BLaER1 treated with 17β-estradiol and CSF1 and Interleukin-3, amounts not matched to agents 10 nM and 100 nM (cell line): Measurements from ENCODE around the gene OPN3.

Experiments used
- H3K27ac ChIP-seq, 11 experiments: shearing (Covaris generic); formaldehyde crosslinking; 2 replicates each; pipeline ENCODE4 v1.8.1; 2022
- H3K27me3 ChIP-seq, 11 experiments: shearing (Covaris generic); formaldehyde crosslinking; 2 replicates each; pipeline ENCODE4 v1.8.1; 2022
- H3K36me3 ChIP-seq, 11 experiments: shearing (Covaris generic); formaldehyde crosslinking; 2 replicates each; pipeline ENCODE4 v1.8.1; 2022
- H3K4me1 ChIP-seq, 10 experiments: shearing (Covaris generic); formaldehyde crosslinking; 2 replicates each; pipeline ENCODE4 v1.8.1; 2022
- H3K4me2 ChIP-seq, 11 experiments: shearing (Covaris generic); formaldehyde crosslinking; 2 replicates each; pipeline ENCODE4 v1.8.1; 2022
- H3K4me3 ChIP-seq, 10 experiments: shearing (Covaris generic); formaldehyde crosslinking; 2 replicates each; pipeline ENCODE4 v1.8.1; 2022
- H3K9ac ChIP-seq, 11 experiments: shearing (Covaris generic); formaldehyde crosslinking; 2 replicates each; pipeline ENCODE4 v1.8.1; 2022
- H3K9me3 ChIP-seq, 11 experiments: shearing (Covaris generic); formaldehyde crosslinking; replicated peaks in 1 of 11; 2 replicates each; pipeline ENCODE4 v1.8.1; 2022
- H4K20me1 ChIP-seq, 11 experiments: shearing (Covaris generic); formaldehyde crosslinking; 2 replicates each; pipeline ENCODE4 v1.8.1; 2022
- Cebpa-rat ChIP-seq, 11 experiments: shearing (Covaris generic); IDR thresholded peaks; 2 replicates each; pipeline ENCODE4 v1.8.1; 2022

The OPN3 gene

DNA sequence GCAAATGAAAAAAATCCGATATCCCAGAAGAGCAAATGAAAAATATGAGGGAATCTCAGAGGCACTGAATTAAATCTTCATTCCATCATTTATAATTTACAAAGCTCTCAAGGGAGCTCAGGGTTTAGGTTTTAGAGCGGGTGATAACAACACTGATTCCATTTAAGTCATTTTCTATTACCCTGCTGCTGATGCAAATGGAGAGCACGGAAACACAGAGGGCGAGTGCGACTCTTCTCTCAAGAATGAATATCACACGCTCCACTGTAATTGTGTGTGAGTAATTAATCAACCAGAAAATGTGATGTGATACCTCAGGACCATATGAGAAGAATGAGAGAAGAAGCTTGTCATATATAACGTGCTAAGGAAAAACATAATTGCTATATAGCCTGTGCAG, 22.7 kb downstream of the OPN3 start:
- H3K9ac ChIP-seq: no peak overlapping the region
- H3K27ac ChIP-seq: no peak overlapping the region
- H3K4me1 ChIP-seq: peaks cover 0 to 12% (median 7%) of the 10 kb centered on the region in 10 experiments; a peak in 15 of 20 replicates
- no peaks in the 10 kb centered on the region for H3K27me3 ChIP-seq
- H3K4me2 ChIP-seq: no peak overlapping the region
- no peaks in the 10 kb centered on the region for H4K20me1 ChIP-seq
- no peak overlapping the region for H3K4me3 ChIP-seq
- no peaks in the 10 kb centered on the region for H3K9me3 ChIP-seq
- H3K36me3 ChIP-seq: peaks cover 2 to 29% (median 10%) of the 10 kb centered on the region in 11 experiments; a peak in 12 of 22 replicates
- no peak for TF ChIP-seq Cebpa-rat (IDR thresholded peaks at IDR 0.05)

DNA sequence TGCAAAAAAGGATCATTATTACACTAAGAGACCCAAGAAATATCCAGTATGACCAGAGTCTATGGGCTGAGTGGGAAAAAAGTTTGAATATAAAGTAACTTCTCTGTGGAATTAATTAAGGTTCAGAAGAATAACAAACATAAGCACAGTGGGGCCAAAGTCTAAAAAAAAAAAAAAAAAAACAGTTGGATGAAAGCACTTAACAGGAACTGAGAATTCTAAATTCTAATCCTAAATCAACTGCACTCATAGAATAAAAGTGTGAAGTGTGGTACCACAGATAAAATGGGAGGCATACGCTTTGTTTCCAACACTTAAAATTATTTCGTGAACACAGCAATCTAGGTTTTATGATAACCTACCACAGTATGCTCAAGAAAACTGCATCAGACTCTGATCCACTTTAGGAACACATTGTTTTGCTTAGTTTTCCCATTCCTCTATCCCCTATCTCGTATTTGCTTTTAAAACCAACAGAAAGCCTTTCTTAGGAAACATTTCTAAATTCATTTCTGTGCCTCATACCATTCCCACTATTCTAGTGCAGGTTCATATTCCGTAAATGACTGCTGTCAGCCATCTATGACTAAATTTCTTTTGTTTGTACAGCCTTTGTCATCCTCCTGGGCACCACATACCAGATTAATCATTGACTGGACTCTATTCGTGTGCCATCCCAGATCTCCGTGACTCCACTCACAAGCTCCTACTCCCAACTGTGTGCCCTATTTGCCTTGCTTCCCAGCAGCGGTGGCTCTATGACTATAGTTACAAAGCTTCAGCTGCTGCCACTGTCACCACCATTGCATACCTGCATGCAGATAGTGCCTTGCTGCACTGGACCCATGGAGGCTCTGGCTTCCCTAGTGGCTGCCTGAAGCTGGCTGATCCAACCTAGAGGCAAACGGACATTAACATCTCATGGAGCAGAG, 24.9 kb downstream of the OPN3 start:
- H3K4me1 ChIP-seq: peaks cover 0 to 30% (median 21%) of the 10 kb centered on the region in 10 experiments; a peak in 16 of 20 replicates

GRCh38 chr1:241614572-241614971, 25.6 kb downstream of the OPN3 start:
- Histone ChIP-seq H3K4me1 (peaks cover 0 to 30% (median 21%) of the 10 kb centered on the region in 10 experiments; a peak in 16 of 20 replicates), H3K4me3 (no peak overlapping the region), H3K9me3 (no peaks in the 10 kb centered on the region), H3K36me3 (peaks cover 0 to 31% (median 4%) of the 10 kb centered on the region in 11 experiments; a peak in 10 of 22 replicates), H3K9ac (no peak overlapping the region), H3K27ac (no peak overlapping the region), H3K4me2 (no peak overlapping the region), H4K20me1 (peaks cover 0 to 1% (median 0%) of the 10 kb centered on the region in 11 experiments; a peak in 1 of 22 replicates), H3K27me3 (no peaks in the 10 kb centered on the region)
- no peak for TF ChIP-seq Cebpa-rat (IDR thresholded peaks at IDR 0.05)

More for the DNA sequence above, 24.9 kb downstream of the OPN3 start:
- H3K36me3 ChIP-seq: peaks cover 0 to 28% (median 4%) of the 10 kb centered on the region in 11 experiments; a peak in 10 of 22 replicates
- H3K4me2 ChIP-seq: no peak overlapping the region
- no peaks in the 10 kb centered on the region for H3K27me3 ChIP-seq
- H3K9ac ChIP-seq: no peak overlapping the region
- no peak overlapping the region for H3K27ac ChIP-seq
- H3K4me3 ChIP-seq: no peak overlapping the region
- no peaks in the 10 kb centered on the region for H3K9me3 ChIP-seq
- TF ChIP-seq Cebpa-rat (IDR thresholded peaks at IDR 0.05): no peak
- H4K20me1 ChIP-seq: no peaks in the 10 kb centered on the region; a peak in 1 of 22 replicates

- Histone ChIP-seq H4K20me1 (peaks cover 0 to 5% (median 0%) of the 10 kb centered on the region in 11 experiments; a peak in 1 of 22 replicates), H3K4me3 (no peak overlapping the region), H3K4me1 (peaks cover 0 to 30% (median 21%) of the 10 kb centered on the region in 10 experiments; a peak in 16 of 20 replicates), H3K27me3 (no peaks in the 10 kb centered on the region), H3K36me3 (peaks cover 0 to 31% (median 4%) of the 10 kb centered on the region in 11 experiments; a peak in 9 of 22 replicates), H3K27ac (no peak overlapping the region), H3K9ac (no peak overlapping the region), H3K9me3 (no peaks in the 10 kb centered on the region), H3K4me2 (no peak overlapping the region)
- no peak for TF ChIP-seq Cebpa-rat (IDR thresholded peaks at IDR 0.05)
Observed at GRCh38 chr1:241614144-241614543, 26.0 kb downstream of the OPN3 start.

GRCh38 chr1:241612533-241613477, 27.4 kb downstream of the OPN3 start:
- no peak overlapping the region for H3K9ac ChIP-seq
- no peak for TF ChIP-seq Cebpa-rat (IDR thresholded peaks at IDR 0.05)
- H3K4me1 ChIP-seq: peaks cover 0 to 40% (median 21%) of the 10 kb centered on the region in 10 experiments; a peak in 16 of 20 replicates
- H4K20me1 ChIP-seq: peaks cover 0 to 11% (median 0%) of the 10 kb centered on the region in 11 experiments; a peak in 1 of 22 replicates
- peak overlapping the region in 9 of 11 experiments; percentile 14 to 67 (median 51); a peak in 17 of 22 replicates for H3K4me2 ChIP-seq
- H3K27ac ChIP-seq: peak overlapping the region in 6 of 11 experiments; percentile 10 to 55 (median 38); a peak in 8 of 22 replicates
- H3K36me3 ChIP-seq: peaks cover 0 to 21% (median 0%) of the 10 kb centered on the region in 11 experiments; a peak in 7 of 22 replicates
- H3K27me3 ChIP-seq: no peaks in the 10 kb centered on the region
- no peak overlapping the region for H3K4me3 ChIP-seq
- H3K9me3 ChIP-seq: no peaks in the 10 kb centered on the region

DNA sequence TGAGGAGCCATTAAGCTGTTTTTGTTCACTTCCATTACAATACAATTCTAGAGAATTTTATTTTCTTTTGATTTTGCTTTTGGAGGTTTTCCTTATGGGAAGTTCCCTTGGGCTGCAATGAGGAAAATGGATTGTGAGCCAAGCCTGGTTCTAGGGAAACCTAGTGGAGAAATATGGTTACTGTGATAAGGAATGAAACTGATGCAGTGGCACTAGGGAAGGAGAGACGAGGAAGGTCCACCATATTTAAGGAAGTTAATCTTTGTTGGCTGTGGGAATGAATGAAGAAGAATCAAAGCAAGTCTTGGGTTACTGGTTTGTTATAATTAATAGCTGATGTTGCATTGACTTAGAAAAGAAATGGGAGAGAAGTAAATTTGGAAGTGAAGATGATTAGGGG, 28.4 kb downstream of the OPN3 start:
- Histone ChIP-seq H3K27ac (peak overlapping the region in 3 of 11 experiments; percentile 10 to 55 (median 53); a peak in 6 of 22 replicates), H3K36me3 (peaks cover 0 to 20% (median 0%) of the 10 kb centered on the region in 11 experiments; a peak in 7 of 22 replicates), H3K9me3 (no peaks in the 10 kb centered on the region), H3K27me3 (no peaks in the 10 kb centered on the region), H3K4me1 (peaks cover 0 to 40% (median 24%) of the 10 kb centered on the region in 10 experiments; a peak in 17 of 20 replicates), H3K9ac (no peak overlapping the region), H3K4me3 (no peak overlapping the region), H4K20me1 (peaks cover 0 to 11% (median 0%) of the 10 kb centered on the region in 11 experiments; a peak in 1 of 22 replicates), H3K4me2 (peak overlapping the region in 6 of 11 experiments; percentile 47 to 67 (median 58); a peak in 11 of 22 replicates)
- TF ChIP-seq Cebpa-rat (IDR thresholded peaks at IDR 0.05): no peak

DNA sequence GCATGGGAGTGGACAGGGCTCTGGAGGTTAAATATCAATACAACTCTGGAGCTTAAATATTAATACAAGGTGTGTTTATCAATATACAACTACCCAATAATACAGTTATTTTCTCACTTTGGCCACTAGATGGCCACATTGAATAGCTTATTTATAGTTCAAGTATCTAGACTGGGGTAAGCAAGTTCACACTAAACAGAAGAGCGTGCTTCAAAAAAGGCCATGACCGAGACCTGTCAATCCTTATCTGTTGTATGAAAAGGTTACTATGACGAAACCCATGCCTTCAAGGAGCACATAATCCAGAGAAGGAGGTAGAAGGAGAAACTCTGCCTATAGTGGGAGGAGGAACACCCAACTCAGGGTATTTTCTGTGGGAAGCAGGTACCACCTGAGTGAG, 29.1 kb downstream of the OPN3 start:
- Histone ChIP-seq H3K4me3 (no peak overlapping the region), H3K27ac (peak overlapping the region in 1 of 11 experiments; percentile 53; a peak in 3 of 22 replicates), H3K9ac (no peak overlapping the region), H3K4me2 (peak overlapping the region in 6 of 11 experiments; percentile 6 to 67 (median 58); a peak in 8 of 22 replicates), H3K36me3 (peaks cover 0 to 18% (median 0%) of the 10 kb centered on the region in 11 experiments; a peak in 8 of 22 replicates), H3K9me3 (no peaks in the 10 kb centered on the region), H3K27me3 (no peaks in the 10 kb centered on the region), H4K20me1 (peaks cover 0 to 11% (median 0%) of the 10 kb centered on the region in 11 experiments; a peak in 1 of 22 replicates), H3K4me1 (peaks cover 0 to 40% (median 24%) of the 10 kb centered on the region in 10 experiments; a peak in 17 of 20 replicates)
- TF ChIP-seq Cebpa-rat (IDR thresholded peaks at IDR 0.05): no peak
